CD14-positive monocyte (primary cell): ENCODE measurements around the gene PPFIA1. TPM values are rescaled to one million over a fixed set of nuclear protein-coding genes. Genes with fewer than 3 reads are reported as not detected.

ENCODE experiments used
- DNase-seq, 3 donors: peaks; one replicate each; pipeline ENCODE4 v3.0.0-alpha.2; 2011 to 2022
- H2AFZ ChIP-seq: 2 replicates; pipeline ENCODE4 v1.6.0; 2012; ENCODE audit warnings: mild to moderate bottlenecking, low read depth, low read length, inconsistent platforms; ENCODE audit not compliant: insufficient read depth, poor library complexity, severe bottlenecking
- H3K27ac ChIP-seq, 2 donors: 1 replicate in 1 of 2; 2 replicates in 1 of 2; pipeline ENCODE4 v1.5.1; 2012 to 2013; ENCODE audit warnings: low read length in 2 of 2, control low read depth in 1 of 2, inconsistent platforms in 1 of 2, low read depth in 1 of 2, mild to moderate bottlenecking in 1 of 2
- H3K27me3 ChIP-seq, 2 donors: one replicate each; pipeline versions ENCODE4 v1.6.0 to v1.6.1; 2011 to 2013; ENCODE audit warnings: low read length in 2 of 2; ENCODE audit not compliant: control insufficient read depth in 2 of 2, insufficient read depth in 2 of 2
- H3K36me3 ChIP-seq, 2 donors: replicated peaks in 1 of 2; 1 replicate in 1 of 2; 2 replicates in 1 of 2; pipeline versions ENCODE4 v1.5.1 to v1.6.1; 2012 to 2013; ENCODE audit warnings: low read length in 2 of 2, control low read depth in 1 of 2, inconsistent platforms in 1 of 2, mild to moderate bottlenecking in 1 of 2; ENCODE audit not compliant: insufficient read depth in 2 of 2, control insufficient read depth in 1 of 2
- H3K4me1 ChIP-seq, 2 donors: 1 replicate in 1 of 2; 2 replicates in 1 of 2; pipeline versions ENCODE4 v1.5.1 to v1.6.1; 2012 to 2013; ENCODE audit warnings: low read length in 2 of 2, control low read depth in 1 of 2, inconsistent platforms in 1 of 2, mild to moderate bottlenecking in 1 of 2, moderate library complexity in 1 of 2; ENCODE audit not compliant: insufficient read depth in 2 of 2, control insufficient read depth in 1 of 2
- H3K4me2 ChIP-seq: replicated peaks from 2 replicates; pipeline ENCODE3; 2012; ENCODE audit warnings: low read length, moderate library complexity, mild to moderate bottlenecking; ENCODE audit not compliant: poor library complexity, severe bottlenecking; ENCODE audit errors: extremely low read depth
- H3K4me3 ChIP-seq, 3 experiments: fragments of 200-600 bp in 1 of 3; sonication (generic) in 1 of 3; replicated peaks in 1 of 3; 1 replicate in 2 of 3; 2 replicates in 1 of 3; pipeline ENCODE4 v1.5.1; 2011 to 2013; ENCODE audit warnings: low read length in 3 of 3, mild to moderate bottlenecking in 3 of 3, control low read depth in 2 of 3, low read depth in 2 of 3, inconsistent platforms in 1 of 3, moderate library complexity in 1 of 3
- H3K79me2 ChIP-seq: 2 replicates; pipeline ENCODE4 v1.6.0; 2012; ENCODE audit warnings: mild to moderate bottlenecking, control low read depth, inconsistent platforms, low read length, moderate library complexity; ENCODE audit not compliant: insufficient read depth
- H3K9ac ChIP-seq: 2 replicates; pipeline ENCODE4 v1.6.0; 2017; ENCODE audit warnings: low read length, mild to moderate bottlenecking; ENCODE audit not compliant: insufficient read depth, poor library complexity, severe bottlenecking
- H3K9me3 ChIP-seq, 2 donors: replicated peaks in 1 of 2; 1 replicate in 1 of 2; 2 replicates in 1 of 2; pipeline versions ENCODE4 v1.5.1 to v1.6.1; 2012 to 2013; ENCODE audit warnings: low read length in 2 of 2, control low read depth in 1 of 2; ENCODE audit not compliant: control insufficient read depth in 1 of 2, insufficient read depth in 1 of 2
- H4K20me1 ChIP-seq: 2 replicates; pipeline ENCODE4 v1.6.0; 2012; ENCODE audit warnings: mild to moderate bottlenecking, low read length, control low read depth, moderate library complexity; ENCODE audit not compliant: insufficient read depth
- H3K27ac Mint-ChIP-seq, 7 donors: one replicate each; pipeline ENCODE4 v1.8.0; 2020; ENCODE audit warnings: mild to moderate bottlenecking in 7 of 7, mixed read lengths in 7 of 7, moderate library complexity in 6 of 7, inconsistent platforms in 2 of 7
- H3K27me3 Mint-ChIP-seq, 3 donors: one replicate each; pipeline ENCODE4 v1.8.0; 2021 to 2022; ENCODE audit warnings: low read depth in 3 of 3, mild to moderate bottlenecking in 3 of 3, mixed read lengths in 3 of 3, moderate library complexity in 3 of 3, inconsistent platforms in 1 of 3
- H3K36me3 Mint-ChIP-seq, 2 donors: one replicate each; pipeline ENCODE4 v1.8.0; 2020; ENCODE audit warnings: mixed read lengths in 2 of 2, inconsistent platforms in 1 of 2, mild to moderate bottlenecking in 1 of 2
- H3K4me1 Mint-ChIP-seq: one replicate; pipeline ENCODE4 v1.8.0; 2020; ENCODE audit warnings: mild to moderate bottlenecking, mixed read lengths
- H3K4me3 Mint-ChIP-seq, 2 donors: one replicate each; pipeline ENCODE4 v1.8.0; 2020; ENCODE audit warnings: mild to moderate bottlenecking in 2 of 2, mixed read lengths in 2 of 2, moderate library complexity in 1 of 2
- H3K9me3 Mint-ChIP-seq, 7 donors: one replicate each; pipeline ENCODE4 v1.8.0; 2020 to 2022; ENCODE audit warnings: mixed read lengths in 7 of 7, mild to moderate bottlenecking in 6 of 7, moderate library complexity in 6 of 7, inconsistent platforms in 2 of 7
- CTCF ChIP-seq: fragments of 200-600 bp; IDR thresholded peaks from one replicate; pipeline ENCODE4 v1.8.0; 2022; ENCODE audit warnings: antibody characterized with exemption, mild to moderate bottlenecking
- WGBS: methylation state at CpG from one replicate; pipeline ENCODE4 v1.1.5; 2013; ENCODE audit warnings: missing lambda C conversion rate; ENCODE audit not compliant: insufficient coverage; 5-methylcytosine and 5-hydroxymethylcytosine counted together
- intact Hi-C, 2 donors: fragments of 100-400 bp; cut with micrococcal nuclease; formaldehyde crosslinking; loops; one replicate each; pipeline versions ENCODE4 v1.15.0 to v1.15.1; 2023
- polyA plus RNA-seq, 3 donors: library from polyadenylated mRNA; depleted of rRNA in 1 of 3; unstranded in 2 of 3; stranded (reverse) in 1 of 3; fragments of 300-500 nt in 2 of 3; fragments of >200 nt in 1 of 3; fragmentation: Illumina TruSeq in 2 of 3; gene quantifications; 1 replicate in 2 of 3; 2 replicates in 1 of 3; pipeline ENCODE4 v1.2.3, GENCODE V29; 2012 to 2021

PPFIA1 gene
- polyA plus RNA-seq, 3 donors, result 7.5 to 65.7 (median 15.5) TPM

- Histone ChIP-seq H3K4me1 (peaks cover 6 to 11% of the 10 kb centered on the region in 2 donors), H4K20me1 (peaks cover 87% of the 10 kb centered on the region), H3K4me3 (no peak overlapping the region), H3K79me2 (peaks cover 70% of the 10 kb centered on the region), H3K4me2 (no peak overlapping the region), H2AFZ (no peak overlapping the region), H3K9ac (no peak overlapping the region), H3K27me3 (no peaks in the 10 kb centered on the region), H3K9me3 (no peaks in the 10 kb centered on the region), H3K36me3 (peaks cover 51 to 90% of the 10 kb centered on the region in 2 donors), H3K27ac (no peak overlapping the region)
- intact Hi-C loops, result no loop called here
- no peak overlapping the region for H3K27ac Mint-ChIP-seq
- H3K4me3 Mint-ChIP-seq, result no peak overlapping the region
- H3K9me3 Mint-ChIP-seq, result peaks cover 0 to 2% (median 0%) of the 10 kb centered on the region in 7 donors
- WGBS, result 100% methylated on average over 3 of the region's 4 CpGs
- TF ChIP-seq CTCF, result no peak
- H3K36me3 Mint-ChIP-seq, result peaks cover 68 to 86% of the 10 kb centered on the region in 2 donors
- peaks cover 11% of the 10 kb centered on the region for H3K4me1 Mint-ChIP-seq
- no peak for DNase-seq
- H3K27me3 Mint-ChIP-seq, result no peaks in the 10 kb centered on the region
Observed at GRCh38 chr11:70289582-70289981, 19.1 kb downstream of the PPFIA1 start.

DNA sequence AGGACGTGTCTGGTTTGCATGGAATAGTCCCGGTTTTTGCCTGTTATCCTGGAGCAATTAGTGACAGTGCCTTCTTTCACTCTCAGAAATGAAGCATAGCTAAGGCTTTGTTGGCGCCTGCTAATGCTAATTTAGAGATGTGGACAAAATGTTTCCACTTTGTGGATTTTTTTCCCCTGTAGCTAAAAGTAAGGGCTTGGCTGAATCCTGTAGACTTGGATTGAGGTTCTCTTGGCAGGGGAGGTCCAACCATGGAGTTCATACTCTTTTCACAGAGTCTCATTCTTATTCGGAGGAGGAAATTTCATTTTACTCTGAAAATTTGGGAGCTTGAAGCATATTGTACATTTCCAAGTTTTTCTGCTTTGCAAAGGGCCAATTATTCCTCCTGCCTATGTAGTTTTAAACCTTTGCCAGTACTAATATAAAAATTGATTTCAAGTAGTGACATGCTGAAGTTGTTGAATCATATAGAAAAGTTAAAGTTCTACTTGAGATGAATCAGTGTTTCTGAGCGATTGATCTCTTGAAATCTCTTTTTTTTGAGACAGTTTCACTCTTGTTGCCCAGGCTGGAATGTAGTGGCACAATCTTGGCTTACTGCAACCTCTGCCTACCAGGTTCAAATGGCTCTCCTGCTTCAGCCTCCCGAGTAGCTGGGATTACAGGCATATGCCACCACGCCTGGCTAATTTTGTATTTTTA lies 20.0 kb downstream of the PPFIA1 start:
- Mint-ChIP-seq H3K36me3 (peaks cover 60 to 76% of the 10 kb centered on the region in 2 donors), H3K4me3 (no peak overlapping the region), H3K27ac (peak overlapping the region in 1 of 7 donors; percentile 26), H3K27me3 (no peaks in the 10 kb centered on the region), H3K9me3 (peaks cover 0 to 2% (median 2%) of the 10 kb centered on the region in 7 donors), H3K4me1 (peaks cover 11% of the 10 kb centered on the region)
- peaks cover 67% of the 10 kb centered on the region for H3K79me2 ChIP-seq
- H3K36me3 ChIP-seq, result peaks cover 45 to 81% of the 10 kb centered on the region in 2 donors
- no peaks in the 10 kb centered on the region for H3K9me3 ChIP-seq
- TF ChIP-seq CTCF, result no peak
- H2AFZ ChIP-seq, result no peak overlapping the region
- DNase-seq, result no peak
- H4K20me1 ChIP-seq, result peaks cover 82% of the 10 kb centered on the region
- WGBS, result 97% methylated on average over 3 of the region's 7 CpGs
- no peak overlapping the region for H3K9ac ChIP-seq
- no peak overlapping the region for H3K27ac ChIP-seq
- H3K27me3 ChIP-seq, result no peaks in the 10 kb centered on the region
- peaks cover 6 to 11% of the 10 kb centered on the region in 2 donors for H3K4me1 ChIP-seq
- no peak overlapping the region for H3K4me3 ChIP-seq
- intact Hi-C loops, result no loop called here
- H3K4me2 ChIP-seq, result no peak overlapping the region
